Measurements from ENCODE around the gene MRAS. TPM values are rescaled to one million over a fixed set of nuclear protein-coding genes. Genes with fewer than 3 reads are reported as not detected.
A peak's percentile ranks its signal among the peaks of the same experiment; 100 is the strongest.

MRAS gene
- total and polyA plus RNA-seq, 2 of the 13 experiments (the other 11 are each of a cell fraction or from before 2014, with no cell fraction given): 8.8 to 36.2 TPM

DNA sequence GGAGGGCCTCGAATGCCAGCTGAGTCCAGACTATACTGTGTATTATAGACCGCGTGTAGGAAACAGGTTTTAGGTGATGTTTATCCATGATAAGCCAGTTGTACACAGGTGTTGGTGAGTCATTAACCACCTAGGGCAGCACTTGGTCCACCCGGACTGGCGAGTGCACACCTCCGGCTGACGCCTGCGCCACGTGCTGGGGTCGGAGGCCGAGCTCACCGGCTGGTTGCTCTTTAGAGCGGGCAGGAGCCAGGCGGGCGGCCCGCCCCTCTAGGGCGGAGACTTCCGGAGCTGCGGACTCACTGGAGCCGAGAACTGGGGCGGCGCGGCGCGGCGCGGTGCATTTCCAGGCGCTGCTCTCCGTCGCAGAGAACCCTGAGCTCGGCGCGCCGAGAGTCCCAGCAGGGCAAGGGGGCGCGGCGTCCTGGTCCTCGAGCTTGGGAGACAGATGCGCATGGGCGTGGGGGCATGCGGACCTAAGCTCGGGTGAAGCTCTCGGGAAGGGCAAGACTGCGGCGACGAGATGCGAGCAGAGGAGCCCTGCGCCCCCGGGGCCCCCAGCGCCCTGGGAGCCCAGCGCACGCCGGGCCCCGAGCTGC, 86.0 kb downstream of the MRAS start, which contains the start of gene ESYT3 (continued):
- TF ChIP-seq, protein P1, sequence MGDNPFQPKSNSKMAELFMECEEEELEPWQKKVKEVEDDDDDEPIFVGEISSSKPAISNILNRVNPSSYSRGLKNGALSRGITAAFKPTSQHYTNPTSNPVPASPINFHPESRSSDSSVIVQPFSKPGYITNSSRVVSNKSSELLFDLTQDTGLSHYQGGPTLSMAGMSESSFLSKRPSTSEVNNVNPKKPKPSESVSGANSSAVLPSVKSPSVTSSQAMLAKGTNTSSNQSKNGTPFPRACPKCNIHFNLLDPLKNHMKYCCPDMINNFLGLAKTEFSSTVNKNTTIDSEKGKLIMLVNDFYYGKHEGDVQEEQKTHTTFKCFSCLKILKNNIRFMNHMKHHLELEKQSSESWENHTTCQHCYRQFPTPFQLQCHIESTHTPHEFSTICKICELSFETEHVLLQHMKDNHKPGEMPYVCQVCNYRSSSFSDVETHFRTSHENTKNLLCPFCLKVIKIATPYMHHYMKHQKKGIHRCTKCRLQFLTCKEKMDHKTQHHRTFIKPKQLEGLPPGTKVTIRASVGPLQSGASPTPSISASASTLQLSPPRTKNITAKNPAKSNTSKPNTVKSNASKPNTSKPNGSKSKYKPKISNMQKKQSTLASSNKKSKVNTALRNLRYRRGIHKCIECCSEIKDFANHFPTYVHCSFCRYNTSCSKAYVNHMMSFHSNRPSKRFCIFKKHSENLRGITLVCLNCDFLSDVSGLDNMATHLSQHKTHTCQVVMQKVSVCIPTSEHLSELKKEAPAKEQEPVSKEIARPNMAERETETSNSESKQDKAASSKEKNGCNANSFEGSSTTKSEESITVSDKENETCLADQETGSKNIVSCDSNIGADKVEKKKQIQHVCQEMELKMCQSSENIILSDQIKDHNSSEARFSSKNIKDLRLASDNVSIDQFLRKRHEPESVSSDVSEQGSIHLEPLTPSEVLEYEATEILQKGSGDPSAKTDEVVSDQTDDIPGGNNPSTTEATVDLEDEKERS (CRISPR knock-in tag; IDR thresholded peaks at IDR 0.05): peak; percentile 95
- no peak for TF ChIP-seq RELA (CRISPR knock-in tag; IDR thresholded peaks at IDR 0.05)
- no peak for TF ChIP-seq SP1 (IDR thresholded peaks at IDR 0.05)
- TF ChIP-seq SP1 (CRISPR knock-in tag; IDR thresholded peaks at IDR 0.05): peak; percentile 62; the same call in 1 of the 2 replicates
- no peak for TF ChIP-seq CHD2 (IDR thresholded peaks at IDR 0.05; ENCODE audit: low read depth, low read length)
- TF ChIP-seq, protein P2, sequence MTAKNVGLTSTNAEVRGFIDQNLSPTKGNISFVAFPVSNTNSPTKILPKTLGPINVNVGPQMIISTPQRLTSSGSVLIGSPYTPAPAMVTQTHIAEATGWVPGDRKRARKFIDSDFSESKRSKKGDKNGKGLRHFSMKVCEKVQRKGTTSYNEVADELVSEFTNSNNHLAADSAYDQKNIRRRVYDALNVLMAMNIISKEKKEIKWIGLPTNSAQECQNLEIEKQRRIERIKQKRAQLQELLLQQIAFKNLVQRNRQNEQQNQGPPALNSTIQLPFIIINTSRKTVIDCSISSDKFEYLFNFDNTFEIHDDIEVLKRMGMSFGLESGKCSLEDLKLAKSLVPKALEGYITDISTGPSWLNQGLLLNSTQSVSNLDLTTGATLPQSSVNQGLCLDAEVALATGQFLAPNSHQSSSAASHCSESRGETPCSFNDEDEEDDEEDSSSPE (CRISPR knock-in tag; IDR thresholded peaks at IDR 0.05): peak; percentile 95
- TF ChIP-seq, protein P3, sequence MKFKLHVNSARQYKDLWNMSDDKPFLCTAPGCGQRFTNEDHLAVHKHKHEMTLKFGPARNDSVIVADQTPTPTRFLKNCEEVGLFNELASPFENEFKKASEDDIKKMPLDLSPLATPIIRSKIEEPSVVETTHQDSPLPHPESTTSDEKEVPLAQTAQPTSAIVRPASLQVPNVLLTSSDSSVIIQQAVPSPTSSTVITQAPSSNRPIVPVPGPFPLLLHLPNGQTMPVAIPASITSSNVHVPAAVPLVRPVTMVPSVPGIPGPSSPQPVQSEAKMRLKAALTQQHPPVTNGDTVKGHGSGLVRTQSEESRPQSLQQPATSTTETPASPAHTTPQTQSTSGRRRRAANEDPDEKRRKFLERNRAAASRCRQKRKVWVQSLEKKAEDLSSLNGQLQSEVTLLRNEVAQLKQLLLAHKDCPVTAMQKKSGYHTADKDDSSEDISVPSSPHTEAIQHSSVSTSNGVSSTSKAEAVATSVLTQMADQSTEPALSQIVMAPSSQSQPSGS (CRISPR knock-in tag; IDR thresholded peaks at IDR 0.05): peak; percentile 71; the same call in 1 of the 2 replicates
- peak; percentile 73; the same call in 1 of the 2 replicates for TF ChIP-seq ZKSCAN8 (CRISPR knock-in tag; IDR thresholded peaks at IDR 0.05; ENCODE audit: borderline replicate concordance)
- TF ChIP-seq JUNB (CRISPR knock-in tag; IDR thresholded peaks at IDR 0.05; ENCODE audit: borderline replicate concordance): 0 out of 2 replicates have a peak, but pooled peaks have one; percentile 56
- peak; percentile 96 for TF ChIP-seq ZNF776 (CRISPR knock-in tag; IDR thresholded peaks at IDR 0.05)
- peak; percentile 94 for TF ChIP-seq ARNT2 (CRISPR knock-in tag; IDR thresholded peaks at IDR 0.05; ENCODE audit: low read depth)
- no peak for TF ChIP-seq CREM (IDR thresholded peaks at IDR 0.05)
- no peak for TF ChIP-seq CREM (CRISPR knock-in tag; IDR thresholded peaks at IDR 0.05)
- TF ChIP-seq, protein P4, sequence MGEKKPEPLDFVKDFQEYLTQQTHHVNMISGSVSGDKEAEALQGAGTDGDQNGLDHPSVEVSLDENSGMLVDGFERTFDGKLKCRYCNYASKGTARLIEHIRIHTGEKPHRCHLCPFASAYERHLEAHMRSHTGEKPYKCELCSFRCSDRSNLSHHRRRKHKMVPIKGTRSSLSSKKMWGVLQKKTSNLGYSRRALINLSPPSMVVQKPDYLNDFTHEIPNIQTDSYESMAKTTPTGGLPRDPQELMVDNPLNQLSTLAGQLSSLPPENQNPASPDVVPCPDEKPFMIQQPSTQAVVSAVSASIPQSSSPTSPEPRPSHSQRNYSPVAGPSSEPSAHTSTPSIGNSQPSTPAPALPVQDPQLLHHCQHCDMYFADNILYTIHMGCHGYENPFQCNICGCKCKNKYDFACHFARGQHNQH (CRISPR knock-in tag; IDR thresholded peaks at IDR 0.05): peak; percentile 65; the same call in 1 of the 2 replicates
- peak; percentile 95 for TF ChIP-seq MYC (CRISPR knock-in tag; IDR thresholded peaks at IDR 0.05; ENCODE audit: borderline replicate concordance)
- no peak for TF ChIP-seq ZNF850 (CRISPR knock-in tag; conservative IDR thresholded peaks at IDR 0.05)
- TF ChIP-seq ZNF253 (CRISPR knock-in tag; IDR thresholded peaks at IDR 0.05; ENCODE audit: borderline replicate concordance): peak; percentile 93
- TF ChIP-seq, protein P5, sequence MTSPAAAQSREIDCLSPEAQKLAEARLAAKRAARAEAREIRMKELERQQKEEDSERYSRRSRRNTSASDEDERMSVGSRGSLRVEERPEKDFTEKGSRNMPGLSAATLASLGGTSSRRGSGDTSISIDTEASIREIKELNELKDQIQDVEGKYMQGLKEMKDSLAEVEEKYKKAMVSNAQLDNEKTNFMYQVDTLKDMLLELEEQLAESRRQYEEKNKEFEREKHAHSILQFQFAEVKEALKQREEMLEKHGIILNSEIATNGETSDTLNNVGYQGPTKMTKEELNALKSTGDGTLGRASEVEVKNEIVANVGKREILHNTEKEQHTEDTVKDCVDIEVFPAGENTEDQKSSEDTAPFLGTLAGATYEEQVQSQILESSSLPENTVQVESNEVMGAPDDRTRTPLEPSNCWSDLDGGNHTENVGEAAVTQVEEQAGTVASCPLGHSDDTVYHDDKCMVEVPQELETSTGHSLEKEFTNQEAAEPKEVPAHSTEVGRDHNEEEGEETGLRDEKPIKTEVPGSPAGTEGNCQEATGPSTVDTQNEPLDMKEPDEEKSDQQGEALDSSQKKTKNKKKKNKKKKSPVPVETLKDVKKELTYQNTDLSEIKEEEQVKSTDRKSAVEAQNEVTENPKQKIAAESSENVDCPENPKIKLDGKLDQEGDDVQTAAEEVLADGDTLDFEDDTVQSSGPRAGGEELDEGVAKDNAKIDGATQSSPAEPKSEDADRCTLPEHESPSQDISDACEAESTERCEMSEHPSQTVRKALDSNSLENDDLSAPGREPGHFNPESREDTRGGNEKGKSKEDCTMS (CRISPR knock-in tag; conservative IDR thresholded peaks at IDR 0.05): no peak
- peak; percentile 42 for TF ChIP-seq PHF8 (CRISPR knock-in tag; IDR thresholded peaks at IDR 0.05)
- TF ChIP-seq TCF7 (IDR thresholded peaks at IDR 0.05; ENCODE audit: low read depth): no peak
- peak; percentile 85 for TF ChIP-seq ERF (CRISPR knock-in tag; IDR thresholded peaks at IDR 0.05)
- TF ChIP-seq NFYC (CRISPR knock-in tag; IDR thresholded peaks at IDR 0.05): peak; percentile 63
